Neuronal stem cell (in vitro differentiated cells): ENCODE data around the gene SLC28A2.
"Not testable (repeated sequence)": the region's sequence is repeated elsewhere in the genome, so short reads cannot be mapped to it uniquely, and the experiment has no call there.

ENCODE experiments used
- DNase-seq: peaks from one replicate; pipeline ENCODE4 v3.0.0-alpha.2; 2013; ENCODE audit warnings: low spot score
- H2AFZ ChIP-seq: one replicate; pipeline ENCODE4 v1.6.1; 2013; ENCODE audit warnings: mild to moderate bottlenecking, low read length, inconsistent platforms
- H2AK5ac ChIP-seq: 2 replicates; pipeline ENCODE4 v1.6.1; 2013; ENCODE audit warnings: low read depth, mild to moderate bottlenecking, inconsistent platforms, low read length, moderate library complexity, mixed read lengths
- H2BK120ac ChIP-seq: 2 replicates; pipeline ENCODE4 v1.6.1; 2013; ENCODE audit warnings: low read depth, mild to moderate bottlenecking, inconsistent platforms, low read length, moderate library complexity, mixed read lengths
- H2BK12ac ChIP-seq: one replicate; pipeline ENCODE4 v1.6.1; 2013; ENCODE audit warnings: low read length, inconsistent platforms
- H2BK15ac ChIP-seq: 2 replicates; pipeline ENCODE4 v1.6.1; 2013; ENCODE audit warnings: mild to moderate bottlenecking, low read length, inconsistent platforms, mixed read lengths
- H2BK5ac ChIP-seq: one replicate; pipeline ENCODE4 v1.6.1; 2013; ENCODE audit warnings: inconsistent platforms, mild to moderate bottlenecking, low read length, moderate library complexity
- H3K14ac ChIP-seq: one replicate; pipeline ENCODE4 v1.6.1; 2013; ENCODE audit warnings: low read length, inconsistent platforms
- H3K18ac ChIP-seq: 2 replicates; pipeline ENCODE4 v1.6.1; 2013; ENCODE audit warnings: low read length, inconsistent platforms
- H3K23ac ChIP-seq: 2 replicates; pipeline ENCODE4 v1.6.1; 2013; ENCODE audit warnings: low read depth, mild to moderate bottlenecking, mixed read lengths, low read length, inconsistent platforms; ENCODE audit not compliant: poor library complexity
- H3K27ac ChIP-seq: replicated peaks from 3 replicates; pipeline ENCODE4 v1.5.1; 2013; ENCODE audit warnings: low read length, inconsistent platforms
- H3K27me3 ChIP-seq, 3 experiments: 2 replicates each; pipeline ENCODE4 v1.6.1; 2013; ENCODE audit warnings: low read length in 3 of 3, mild to moderate bottlenecking in 2 of 3, inconsistent platforms in 1 of 3, low read depth in 1 of 3, mixed read lengths in 1 of 3, moderate library complexity in 1 of 3; ENCODE audit not compliant: control insufficient read depth in 3 of 3, insufficient read depth in 3 of 3
- H3K36me3 ChIP-seq, 2 donors: replicated peaks in 1 of 2; 2 replicates each; pipeline ENCODE4 v1.6.1; 2013; ENCODE audit warnings: low read length in 2 of 2; ENCODE audit not compliant: control insufficient read depth in 2 of 2, insufficient read depth in 2 of 2
- H3K4ac ChIP-seq: 2 replicates; pipeline ENCODE4 v1.6.1; 2013; ENCODE audit warnings: inconsistent platforms, mild to moderate bottlenecking, low read length, moderate library complexity
- H3K4me1 ChIP-seq, 2 donors: 1 replicate in 1 of 2; 2 replicates in 1 of 2; pipeline ENCODE4 v1.6.1; 2013; ENCODE audit warnings: low read length in 2 of 2, low read depth in 1 of 2; ENCODE audit not compliant: control insufficient read depth in 2 of 2, insufficient read depth in 1 of 2
- H3K4me2 ChIP-seq: one replicate; pipeline ENCODE4 v1.6.1; 2013; ENCODE audit warnings: mild to moderate bottlenecking, low read length, inconsistent platforms; ENCODE audit not compliant: insufficient read depth, poor library complexity, severe bottlenecking
- H3K4me3 ChIP-seq, 2 donors: 2 replicates each; pipeline ENCODE4 v1.5.1; 2013; ENCODE audit warnings: low read length in 2 of 2, mild to moderate bottlenecking in 2 of 2, inconsistent platforms in 1 of 2, moderate library complexity in 1 of 2
- H3K79me1 ChIP-seq: one replicate; pipeline ENCODE4 v1.6.1; 2013; ENCODE audit warnings: low read depth, mild to moderate bottlenecking, inconsistent platforms, low read length, moderate library complexity
- H3K9ac ChIP-seq: one replicate; pipeline ENCODE4 v1.6.1; 2013; ENCODE audit warnings: mild to moderate bottlenecking, low read depth, low read length, inconsistent platforms; ENCODE audit not compliant: poor library complexity
- H3K9me3 ChIP-seq, 2 donors: replicated peaks in 1 of 2; 2 replicates each; pipeline versions ENCODE3 to v1.6.1; 2013; ENCODE audit warnings: low read length in 2 of 2, mild to moderate bottlenecking in 2 of 2, inconsistent platforms in 1 of 2, low read depth in 1 of 2, mixed read lengths in 1 of 2, moderate library complexity in 1 of 2; ENCODE audit not compliant: control insufficient read depth in 2 of 2, insufficient read depth in 1 of 2
- H4K8ac ChIP-seq: one replicate; pipeline ENCODE4 v1.6.1; 2013; ENCODE audit warnings: low read depth, mild to moderate bottlenecking, inconsistent platforms, low read length, moderate library complexity
- H4K91ac ChIP-seq: one replicate; pipeline ENCODE4 v1.6.1; 2013; ENCODE audit warnings: low read length, low read depth, mild to moderate bottlenecking, inconsistent platforms; ENCODE audit not compliant: poor library complexity
- WGBS, 2 donors: extraction: QIAGEN DNeasy Blood & Tissue Kit; methylation state at CpG; one replicate each; pipeline ENCODE4 v1.1.7; 2013; ENCODE audit warnings: missing lambda C conversion rate in 2 of 2, mixed read lengths in 1 of 2; ENCODE audit not compliant: insufficient read length in 2 of 2, insufficient replicate concordance in 1 of 2; ENCODE audit errors: extremely low coverage in 2 of 2; 5-methylcytosine and 5-hydroxymethylcytosine counted together

The SLC28A2 gene

DNA sequence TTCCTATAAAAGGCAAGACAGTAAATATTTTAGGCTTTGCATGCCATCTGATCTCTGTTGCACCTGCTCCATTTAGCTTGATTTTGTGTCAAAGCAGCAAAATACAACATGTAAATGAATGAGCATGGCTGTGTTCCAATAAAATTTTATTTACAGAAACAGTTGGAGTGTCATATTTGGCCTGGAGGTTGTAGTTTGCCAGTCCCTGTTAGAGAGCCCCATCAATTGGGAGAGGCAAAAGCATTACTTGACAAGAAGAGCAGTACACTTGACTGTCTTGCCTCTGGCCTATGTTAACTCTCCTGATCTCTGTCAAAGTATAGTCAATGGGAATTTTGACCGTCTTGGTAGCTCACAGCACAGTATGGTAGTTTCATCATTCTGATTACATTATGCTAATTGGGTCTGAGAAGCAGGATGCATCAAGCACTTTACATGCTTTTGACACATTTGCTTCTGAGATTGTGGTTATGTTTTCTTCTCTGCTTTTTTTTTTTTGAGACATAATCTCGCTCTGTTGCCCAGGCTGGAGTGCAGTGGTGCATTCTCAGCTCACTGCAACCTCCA, 35.4 kb downstream of the SLC28A2 start:
- Histone ChIP-seq H4K8ac (no peak overlapping the region), H3K9me3 (no peaks in the 10 kb centered on the region), H3K23ac (no peak overlapping the region), H2BK5ac (no peak overlapping the region), H3K36me3 (no peaks in the 10 kb centered on the region), H3K4me1 (no peaks in the 10 kb centered on the region), H3K27ac (no peak overlapping the region), H3K9ac (no peak overlapping the region), H2BK120ac (no peak overlapping the region), H4K91ac (no peak overlapping the region), H2BK12ac (no peak overlapping the region), H3K4me3 (no peak overlapping the region), H3K27me3 (peaks cover 0 to 6% (median 0%) of the 10 kb centered on the region in 3 experiments), H3K14ac (no peak overlapping the region), H2AK5ac (no peak overlapping the region), H2AFZ (no peak overlapping the region), H3K4me2 (no peak overlapping the region), H3K4ac (no peak overlapping the region), H3K79me1 (no peaks in the 10 kb centered on the region), H3K18ac (no peak overlapping the region), H2BK15ac (no peak overlapping the region)
- WGBS, 2 donors, result no CpG with 5 or more reads among the region's 2 CpGs
- no peak for DNase-seq

DNA sequence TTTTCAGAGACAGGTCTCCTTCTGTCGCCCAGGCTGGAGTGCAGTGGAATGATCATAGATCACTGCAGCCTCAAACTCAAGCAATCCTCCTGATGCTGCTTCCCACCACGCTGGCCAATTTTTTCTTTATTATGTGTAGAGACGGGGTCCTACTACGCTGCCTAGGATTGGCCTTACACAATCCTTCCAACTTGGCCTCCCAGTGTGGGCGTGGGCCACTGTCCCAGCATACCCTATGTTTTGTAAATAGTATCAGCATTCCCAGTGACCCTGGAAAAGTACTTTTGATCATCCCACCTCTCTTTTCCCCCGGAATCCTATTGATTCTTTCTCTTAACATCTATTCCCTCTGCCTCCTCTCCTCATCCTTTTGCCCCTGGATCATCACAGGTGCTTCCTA, 36.9 kb downstream of the SLC28A2 start:
- H3K4me3 ChIP-seq, result no peak overlapping the region
- DNase-seq, result no peak
- no peak overlapping the region for H2AK5ac ChIP-seq
- H3K4ac ChIP-seq, result no peak overlapping the region
- no peak overlapping the region for H2AFZ ChIP-seq
- no peak overlapping the region for H3K23ac ChIP-seq
- H2BK15ac ChIP-seq, result no peak overlapping the region
- no peaks in the 10 kb centered on the region for H3K4me1 ChIP-seq
- no peak overlapping the region for H2BK12ac ChIP-seq
- H3K18ac ChIP-seq, result no peak overlapping the region
- no peak overlapping the region for H2BK5ac ChIP-seq
- H2BK120ac ChIP-seq, result no peak overlapping the region
- H3K9me3 ChIP-seq, result no peaks in the 10 kb centered on the region
- H4K8ac ChIP-seq, result no peak overlapping the region
- no peak overlapping the region for H3K14ac ChIP-seq
- H3K36me3 ChIP-seq, result no peaks in the 10 kb centered on the region
- H3K4me2 ChIP-seq, result no peak overlapping the region
- no peak overlapping the region for H3K27ac ChIP-seq
- H4K91ac ChIP-seq, result no peak overlapping the region
- peaks cover 0 to 6% (median 0%) of the 10 kb centered on the region in 3 experiments for H3K27me3 ChIP-seq
- H3K9ac ChIP-seq, result no peak overlapping the region
- no CpG with 5 or more reads among the region's 6 CpGs for WGBS, 2 donors
- H3K79me1 ChIP-seq, result no peaks in the 10 kb centered on the region

DNA sequence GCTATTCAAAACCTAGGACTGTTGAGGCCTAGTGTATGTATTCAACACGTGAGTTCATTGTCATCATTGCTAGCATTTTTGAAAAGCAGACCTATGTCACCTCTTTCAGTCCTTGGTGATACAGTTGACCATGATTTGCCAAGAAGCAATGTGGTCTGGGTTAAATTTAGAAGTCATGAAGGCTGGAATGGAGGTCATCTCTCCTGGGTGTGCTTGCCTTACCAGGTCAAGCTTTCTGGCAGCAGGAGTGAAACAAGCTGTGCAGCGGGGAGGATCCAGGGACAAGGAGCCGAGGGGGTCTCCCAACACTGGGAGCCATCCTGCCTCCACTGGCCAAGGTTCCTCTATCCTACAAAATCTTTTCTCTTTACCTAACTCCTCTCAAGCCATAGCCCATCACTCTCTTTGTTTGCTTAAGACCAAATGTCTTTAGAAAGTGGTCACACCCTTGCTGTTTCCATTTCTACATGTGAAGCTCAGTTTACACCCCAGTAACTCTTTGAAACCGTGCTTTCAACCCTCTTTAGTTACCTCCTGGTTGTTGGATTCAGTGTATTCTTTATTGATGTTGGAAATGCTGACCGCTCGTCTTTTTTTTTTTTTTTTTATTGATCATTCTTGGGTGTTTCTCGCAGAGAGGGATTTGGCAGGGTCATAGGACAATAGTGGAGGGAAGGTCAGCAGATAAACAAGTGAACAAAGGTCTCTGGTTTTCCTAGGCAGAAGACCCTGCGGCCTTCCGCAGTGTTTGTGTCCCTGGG, 40.0 kb downstream of the SLC28A2 start:
- Histone ChIP-seq H2AFZ (no peak overlapping the region), H2BK120ac (no peak overlapping the region), H4K8ac (no peak overlapping the region), H3K4ac (no peak overlapping the region), H3K4me2 (no peak overlapping the region), H3K18ac (no peak overlapping the region), H4K91ac (no peak overlapping the region), H3K23ac (no peak overlapping the region), H2BK12ac (no peak overlapping the region), H3K36me3 (no peaks in the 10 kb centered on the region), H3K4me3 (no peak overlapping the region), H3K27me3 (peaks cover 0 to 6% (median 0%) of the 10 kb centered on the region in 3 experiments), H2AK5ac (no peak overlapping the region), H2BK5ac (no peak overlapping the region), H3K4me1 (no peaks in the 10 kb centered on the region), H3K14ac (no peak overlapping the region), H2BK15ac (no peak overlapping the region), H3K9me3 (peaks cover 0 to 7% of the 10 kb centered on the region in 2 donors), H3K9ac (no peak overlapping the region), H3K27ac (no peak overlapping the region), H3K79me1 (no peaks in the 10 kb centered on the region)
- DNase-seq, result no peak
- no CpG with 5 or more reads among the region's 9 CpGs for WGBS, 2 donors

- H3K36me3 ChIP-seq, H3K9me3 ChIP-seq, H2AK5ac ChIP-seq, H3K4me1 ChIP-seq, H3K27ac ChIP-seq, H4K8ac ChIP-seq, H3K27me3 ChIP-seq, H3K4ac ChIP-seq, H3K14ac ChIP-seq, H2AFZ ChIP-seq, H3K18ac ChIP-seq, H3K23ac ChIP-seq, DNase-seq, H2BK5ac ChIP-seq, H3K9ac ChIP-seq, H2BK120ac ChIP-seq, H3K4me3 ChIP-seq, H2BK12ac ChIP-seq, H2BK15ac ChIP-seq, H3K79me1 ChIP-seq, H4K91ac ChIP-seq, H3K4me2 ChIP-seq: not testable (repeated sequence)
- no CpG with 5 or more reads among the region's 27 CpGs for WGBS, 2 donors
Observed at GRCh38 chr15:45293326-45293725, 41.3 kb downstream of the SLC28A2 start.
